H1 (cell line): Measurements from ENCODE around the gene RGS21. TPM values are rescaled to one million over a fixed set of nuclear protein-coding genes. Genes with fewer than 3 reads are reported as not detected.

Experiments
- CTCF ChIA-PET: fragments of 300-600 bp; sonication (Branson Sonifier 250); formaldehyde crosslinking; loops from one replicate; lab custom pipeline; 2021; ENCODE audit not compliant: partially characterized antibody; lab: Charles Lee
- POLR2A ChIA-PET: fragments of 300-600 bp; sonication (Branson Sonifier 250); formaldehyde crosslinking; loops from one replicate; lab custom pipeline; 2021; ENCODE audit warnings: inconsistent platforms; ENCODE audit not compliant: partially characterized antibody; lab: Charles Lee
- DNase-seq, 2 experiments: peaks; one replicate each; pipeline versions ENCODE4 v3.0.0 to v3.0.0-alpha.2; 2010 to 2022; ENCODE audit warnings: low spot score in 2 of 2, low read depth in 1 of 2, mixed read lengths in 1 of 2
- FAIRE-seq: peaks from 2 replicates; lab custom pipeline; 2011; peaks lifted over from hg19 to GRCh38; lab: Jason Lieb, UNC
- H2AFZ ChIP-seq: 2 replicates; pipeline ENCODE4 v1.8.1; 2012; ENCODE audit warnings: low read length, inconsistent platforms
- H2AK5ac ChIP-seq: 2 replicates; pipeline ENCODE4 v1.6.1; 2013; ENCODE audit warnings: low read depth, low read length
- H2BK120ac ChIP-seq: replicated peaks from 2 replicates; pipeline ENCODE3; 2013; ENCODE audit warnings: low read depth, low read length, inconsistent platforms
- H2BK12ac ChIP-seq: 2 replicates; pipeline ENCODE4 v1.6.1; 2013; ENCODE audit warnings: low read depth, low read length
- H2BK15ac ChIP-seq: 2 replicates; pipeline ENCODE4 v1.6.1; 2013; ENCODE audit warnings: low read length
- H2BK20ac ChIP-seq: 2 replicates; pipeline ENCODE4 v1.6.1; 2013; ENCODE audit warnings: low read length
- H2BK5ac ChIP-seq: 2 replicates; pipeline ENCODE4 v1.6.1; 2013; ENCODE audit warnings: low read depth, low read length
- H3K14ac ChIP-seq: 2 replicates; pipeline ENCODE4 v1.6.1; 2013; ENCODE audit warnings: inconsistent platforms; ENCODE audit not compliant: insufficient read length
- H3K18ac ChIP-seq: 2 replicates; pipeline ENCODE4 v1.6.1; 2013; ENCODE audit warnings: low read length; ENCODE audit errors: extremely low read depth
- H3K23ac ChIP-seq: 2 replicates; pipeline ENCODE4 v1.6.1; 2013; ENCODE audit warnings: inconsistent platforms; ENCODE audit not compliant: insufficient read length
- H3K23me2 ChIP-seq: 2 replicates; pipeline ENCODE4 v1.6.1; 2013; ENCODE audit warnings: low read depth, low read length
- H3K27ac ChIP-seq: 2 replicates; pipeline ENCODE4 v1.6.1; 2011; ENCODE audit warnings: low read depth, low read length, inconsistent platforms
- H3K27me3 ChIP-seq, 4 experiments: replicated peaks in 1 of 4; 1 replicate in 1 of 4; 2 replicates in 3 of 4; pipeline versions ENCODE4 v1.6.1 to v1.8.1; 2011 to 2013; ENCODE audit warnings: low read length in 3 of 4, mild to moderate bottlenecking in 3 of 4, inconsistent platforms in 2 of 4, mixed read lengths in 2 of 4, moderate library complexity in 1 of 4; ENCODE audit not compliant: control insufficient read depth in 3 of 4, insufficient read depth in 3 of 4; ENCODE audit errors: extremely low read depth in 1 of 4
- H3K36me3 ChIP-seq, 4 experiments: 2 replicates each; pipeline versions ENCODE4 v1.6.1 to v1.8.1; 2011 to 2013; ENCODE audit warnings: mild to moderate bottlenecking in 4 of 4, low read length in 3 of 4, moderate library complexity in 2 of 4, control low read depth in 1 of 4, inconsistent platforms in 1 of 4; ENCODE audit not compliant: insufficient read depth in 4 of 4, control insufficient read depth in 2 of 4
- H3K4ac ChIP-seq: replicated peaks from 2 replicates; pipeline ENCODE3; 2013; ENCODE audit warnings: low read length, low read depth, mixed read lengths, inconsistent platforms; ENCODE audit not compliant: insufficient read length
- H3K4me1 ChIP-seq, 4 experiments: replicated peaks in 1 of 4; 1 replicate in 1 of 4; 2 replicates in 3 of 4; pipeline versions ENCODE4 v1.6.1 to v1.8.1; 2011 to 2013; ENCODE audit warnings: low read length in 3 of 4, inconsistent platforms in 2 of 4, mixed read lengths in 1 of 4; ENCODE audit not compliant: insufficient read depth in 4 of 4, control insufficient read depth in 3 of 4
- H3K4me2 ChIP-seq, 2 experiments: 2 replicates each; pipeline versions ENCODE4 v1.6.1 to v1.8.1; 2011 to 2013; ENCODE audit warnings: low read depth in 2 of 2, low read length in 2 of 2, control low read depth in 1 of 2, inconsistent platforms in 1 of 2, mild to moderate bottlenecking in 1 of 2; ENCODE audit not compliant: insufficient read depth in 1 of 2
- H3K4me3 ChIP-seq, 4 experiments: fragments of 200-600, 300-600 bp in 1 of 4; sonication (generic), shearing (Covaris generic), sonication (Bioruptor Twin) in 1 of 4; 2 replicates each; pipeline versions ENCODE4 v1.5.1 to v1.8.1; 2011 to 2016; ENCODE audit warnings: low read length in 4 of 4, low read depth in 3 of 4, control low read depth in 2 of 4, inconsistent platforms in 2 of 4, mild to moderate bottlenecking in 2 of 4, mixed read lengths in 1 of 4, moderate library complexity in 1 of 4; ENCODE audit not compliant: insufficient read depth in 2 of 4; ENCODE audit errors: extremely low read depth in 1 of 4
- H3K56ac ChIP-seq: replicated peaks from 2 replicates; pipeline ENCODE3; 2013; ENCODE audit warnings: low read depth, mild to moderate bottlenecking, mixed read lengths, low read length, inconsistent platforms; ENCODE audit not compliant: insufficient read length
- H3K79me1 ChIP-seq: 2 replicates; pipeline ENCODE4 v1.6.1; 2013; ENCODE audit warnings: low read depth, low read length, control low read depth
- H3K79me2 ChIP-seq, 2 experiments: 2 replicates each; pipeline versions ENCODE4 v1.6.1 to v1.8.1; 2012 to 2013; ENCODE audit warnings: low read length in 2 of 2, mild to moderate bottlenecking in 2 of 2, inconsistent platforms in 1 of 2; ENCODE audit not compliant: insufficient read depth in 2 of 2, control insufficient read depth in 1 of 2
- H3K9ac ChIP-seq, 4 experiments: replicated peaks in 1 of 4; 1 replicate in 1 of 4; 2 replicates in 3 of 4; pipeline versions ENCODE4 v1.6.1 to v1.8.1; 2011 to 2013; ENCODE audit warnings: low read depth in 3 of 4, low read length in 3 of 4, control low read depth in 2 of 4, mild to moderate bottlenecking in 2 of 4, moderate library complexity in 2 of 4, inconsistent platforms in 1 of 4; ENCODE audit errors: extremely low read depth in 1 of 4
- H3K9me3 ChIP-seq, 2 experiments: 2 replicates each; pipeline versions ENCODE4 v1.6.1 to v1.8.1; 2012 to 2013; ENCODE audit warnings: mild to moderate bottlenecking in 2 of 2, moderate library complexity in 2 of 2, control low read depth in 1 of 2, inconsistent platforms in 1 of 2, low read depth in 1 of 2, low read length in 1 of 2, mixed read lengths in 1 of 2; ENCODE audit not compliant: insufficient read depth in 2 of 2
- H4K20me1 ChIP-seq, 2 experiments: replicated peaks in 1 of 2; 2 replicates each; pipeline versions ENCODE3 to v1.8.1; 2011 to 2013; ENCODE audit warnings: inconsistent platforms in 2 of 2, low read length in 2 of 2, mild to moderate bottlenecking in 1 of 2; ENCODE audit not compliant: insufficient read depth in 2 of 2, control insufficient read depth in 1 of 2
- H4K5ac ChIP-seq: 2 replicates; pipeline ENCODE4 v1.6.1; 2013; ENCODE audit warnings: low read length, low read depth, mixed read lengths, inconsistent platforms; ENCODE audit not compliant: insufficient read length
- H4K8ac ChIP-seq: 2 replicates; pipeline ENCODE4 v1.8.0; 2013; ENCODE audit warnings: mild to moderate bottlenecking, moderate library complexity, low read length, inconsistent platforms; ENCODE audit not compliant: insufficient read depth; ENCODE audit errors: extremely low read depth
- H4K91ac ChIP-seq: replicated peaks from 2 replicates; pipeline ENCODE3; 2013; ENCODE audit warnings: low read length, mixed read lengths, inconsistent platforms; ENCODE audit not compliant: insufficient read length
- ASH2L ChIP-seq: fragments of 200-600, 300-600 bp; sonication (generic); IDR thresholded peaks from one replicate; pipeline ENCODE4 v1.7.1; 2017; ENCODE audit warnings: low read length
- ATF2 ChIP-seq: IDR thresholded peaks from 2 replicates; pipeline ENCODE4 v1.6.1; 2012; ENCODE audit warnings: low read length, inconsistent platforms
- CEBPB ChIP-seq: IDR thresholded peaks from 2 replicates; pipeline ENCODE4 v1.6.1; 2012; ENCODE audit warnings: low read depth, low read length
- CTCF ChIP-seq, 3 experiments: IDR thresholded peaks; 1 replicate in 2 of 3; 2 replicates in 1 of 3; pipeline versions ENCODE4 v1.5.1 to v1.6.1; 2011; ENCODE audit warnings: low read length in 3 of 3, mild to moderate bottlenecking in 3 of 3, inconsistent platforms in 2 of 3, low read depth in 1 of 3, moderate library complexity in 1 of 3; ENCODE audit not compliant: insufficient read depth in 1 of 3; ENCODE audit errors: control extremely low read depth in 1 of 3
- EZH2 ChIP-seq: fragments of 200-600 bp; sonication (generic); IDR thresholded peaks from 2 replicates; pipeline ENCODE4 v1.7.1; 2012; ENCODE audit warnings: low read depth, mild to moderate bottlenecking, moderate library complexity, low read length, inconsistent platforms; ENCODE audit not compliant: severe bottlenecking
- GABPA ChIP-seq: IDR thresholded peaks from 2 replicates; pipeline ENCODE4 v1.6.1; 2011; ENCODE audit warnings: mild to moderate bottlenecking, low read length, moderate library complexity, borderline replicate concordance; ENCODE audit not compliant: insufficient read depth
- JUN ChIP-seq: IDR thresholded peaks from 2 replicates; pipeline ENCODE4 v1.6.1; 2011; ENCODE audit warnings: low read depth, mild to moderate bottlenecking, improper control_type of control experiment, low read length
- POU5F1 ChIP-seq: IDR thresholded peaks from 2 replicates; pipeline ENCODE4 v1.6.1; 2011; ENCODE audit warnings: low read depth, mild to moderate bottlenecking, low read length, moderate library complexity
- SAP30 ChIP-seq: fragments of 300-600 bp; sonication (generic); IDR thresholded peaks from 2 replicates; pipeline ENCODE4 v1.7.1; 2012; ENCODE audit warnings: low read length, moderate library complexity, mild to moderate bottlenecking, inconsistent platforms; ENCODE audit not compliant: insufficient read depth, insufficient replicate concordance
- SUZ12 ChIP-seq: fragments of 200-600 bp; sonication (generic); IDR thresholded peaks from 2 replicates; pipeline ENCODE4 v1.6.1; 2012; ENCODE audit warnings: mild to moderate bottlenecking, inconsistent platforms, low read length, moderate library complexity, mixed read lengths
- WGBS, 2 experiments: shearing (Covaris generic) in 1 of 2; methylation state at CpG; one replicate each; pipeline versions ENCODE4 v1.1.6 to v1.1.7; 2013 to 2015; ENCODE audit warnings: low lambda C conversion rate in 2 of 2, mixed read lengths in 2 of 2, inconsistent platforms in 1 of 2, low coverage in 1 of 2, missing lambda C conversion rate in 1 of 2; ENCODE audit not compliant: insufficient replicate concordance in 2 of 2, insufficient coverage in 1 of 2, insufficient read length in 1 of 2; ENCODE audit errors: extremely low coverage in 1 of 2, missing lambda C conversion rate in 1 of 2; 5-methylcytosine and 5-hydroxymethylcytosine counted together
- polyA plus RNA-seq, 7 experiments: library from polyadenylated mRNA; depleted of rRNA in 3 of 7; stranded (reverse) in 5 of 7; unstranded in 2 of 7; fragments of >200 nt in 5 of 7; fragments of 200-250 nt in 2 of 7; gene quantifications; 1 replicate in 5 of 7; 2 replicates in 1 of 7; 4 replicates in 1 of 7; pipeline versions ENCODE4 v1.2.1 to v1.2.3, GENCODE V29; 2011 to 2013; ENCODE audit warnings: missing spikeins in 2 of 7, mixed read lengths in 2 of 7
- total RNA-seq: library from RNA; stranded (reverse); fragmentation: NEBNext Ultra II Directional; extraction: Animal tissue kit (Norgen Biotek cat#: 25700); gene quantifications from 2 replicates; pipeline ENCODE4 v1.2.1, GENCODE V29; 2021

Gene RGS21
- total and polyA plus RNA-seq, 2 of the 8 experiments (the other 6 are each of a cell fraction or from before 2014, with no cell fraction given) = not detected

GRCh38 chr1:192395895-192396294 lies 79.1 kb downstream of the RGS21 start:
- CTCF ChIA-PET = no interaction called here
- Histone ChIP-seq H3K23me2 (no peaks in the 10 kb centered on the region; the same call in 1 of the 2 replicates), H3K36me3 (no peaks in the 10 kb centered on the region), H2AFZ (no peak overlapping the region), H3K56ac (no peak overlapping the region), H3K4me1 (no peaks in the 10 kb centered on the region), H4K20me1 (no peaks in the 10 kb centered on the region), H3K79me1 (no peaks in the 10 kb centered on the region), H3K27ac (no peak overlapping the region), H4K5ac (no peak overlapping the region), H2BK20ac (no peak overlapping the region), H2BK12ac (no peak overlapping the region), H3K9me3 (no peaks in the 10 kb centered on the region), H3K14ac (no peak overlapping the region), H4K91ac (no peak overlapping the region), H4K8ac (no peak overlapping the region), H3K23ac (no peak overlapping the region), H2BK15ac (no peak overlapping the region), H2AK5ac (no peak overlapping the region), H2BK120ac (no peak overlapping the region), H3K79me2 (no peaks in the 10 kb centered on the region), H3K27me3 (peaks cover 0 to 1% (median 0%) of the 10 kb centered on the region in 4 experiments; a peak in 1 of 7 replicates), H3K4me3 (no peak overlapping the region), H3K4me2 (no peak overlapping the region), H3K9ac (no peak overlapping the region), H2BK5ac (no peak overlapping the region), H3K18ac (no peak overlapping the region), H3K4ac (no peak overlapping the region)
- POLR2A ChIA-PET = no interaction called here
- FAIRE-seq (no peak), DNase-seq (no peak)
- 82% methylated on average over 3 of the region's 3 CpGs; no CpG with 5 or more reads in 1 of the 2 experiments for WGBS, 2 experiments
- TF ChIP-seq ASH2L = no peak
- no peak for TF ChIP-seq POU5F1
- no peak for TF ChIP-seq CEBPB
- no peak for TF ChIP-seq EZH2
- TF ChIP-seq GABPA = no peak
- no peak for TF ChIP-seq CTCF (IDR thresholded peaks at IDR 0.05; ENCODE audit: control extremely low read depth in 1 of 3, insufficient read depth in 1 of 3, low read depth in 1 of 3, low read length in 3 of 3)
- no peak for TF ChIP-seq JUN
- TF ChIP-seq SAP30 = no peak
- no peak for TF ChIP-seq SUZ12
- no peak for TF ChIP-seq ATF2
